Esophagus muscularis mucosa (tissue), 4 donors: ENCODE results near the gene TBKBP1. TPM values are rescaled to one million over a fixed set of nuclear protein-coding genes. Genes with fewer than 3 reads are reported as not detected.

Experiments used
- DNase-seq: peaks from one replicate; pipeline ENCODE4 v3.0.0-alpha.2; 2017; ENCODE audit errors: extremely low spot score
- H3K27ac ChIP-seq, 4 donors: fragments of 200-600 bp; sonication (generic); replicated peaks in 1 of 4; 1 replicate in 3 of 4; 2 replicates in 1 of 4; pipeline ENCODE4 v1.5.1; 2016 to 2019; ENCODE audit warnings: mild to moderate bottlenecking in 1 of 4
- H3K27me3 ChIP-seq, 4 donors: fragments of 200-600 bp; sonication (generic); one replicate each; pipeline versions ENCODE4 v1.5.1 to v1.6.0; 2016 to 2019
- H3K36me3 ChIP-seq, 4 donors: fragments of 200-600 bp; sonication (generic); one replicate each; pipeline ENCODE4 v1.5.1; 2016 to 2019
- H3K4me1 ChIP-seq, 4 donors: fragments of 200-600 bp; sonication (generic); one replicate each; pipeline ENCODE4 v1.5.1; 2016 to 2019
- H3K4me3 ChIP-seq, 4 donors: fragments of 200-600 bp; sonication (generic); 1 replicate in 2 of 4; 2 replicates in 2 of 4; pipeline ENCODE4 v1.5.1; 2016 to 2019; ENCODE audit warnings: mild to moderate bottlenecking in 4 of 4, moderate library complexity in 1 of 4
- H3K9me3 ChIP-seq, 4 donors: fragments of 200-600 bp; sonication (generic); 1 replicate in 3 of 4; 2 replicates in 1 of 4; pipeline ENCODE4 v1.5.1; 2016 to 2019
- CTCF ChIP-seq, 3 experiments: fragments of 200-600 bp in 2 of 3; fragments of 450-650 bp in 1 of 3; sonication (generic) in 2 of 3; IDR thresholded peaks; one replicate each; pipeline ENCODE4 v1.5.1; 2017 to 2019; ENCODE audit warnings: antibody characterized with exemption in 3 of 3, mild to moderate bottlenecking in 2 of 3, moderate library complexity in 1 of 3
- EP300 ChIP-seq: sonication (generic); formaldehyde crosslinking; IDR thresholded peaks from one replicate; pipeline ENCODE4 v1.6.1; 2017; ENCODE audit warnings: antibody characterized with exemption
- POLR2A ChIP-seq: fragments of 450-650 bp; IDR thresholded peaks from one replicate; pipeline ENCODE4 v1.6.1; 2017; ENCODE audit warnings: antibody characterized with exemption, moderate library complexity, mild to moderate bottlenecking, low read depth
- POLR2AphosphoS5 ChIP-seq, 2 donors: sonication (generic); formaldehyde crosslinking; IDR thresholded peaks; one replicate each; pipeline ENCODE4 v1.6.1; 2017; ENCODE audit warnings: antibody characterized with exemption in 2 of 2
- WGBS: methylation state at CpG from one replicate; pipeline ENCODE4 v1.1.5; 2018; 5-methylcytosine and 5-hydroxymethylcytosine counted together
- intact Hi-C: fragments of 100-400 bp; cut with DNase I; formaldehyde crosslinking; loops from one replicate; pipeline ENCODE4 v1.15.1; 2023
- total RNA-seq, 4 donors: library from RNA; depleted of rRNA; stranded (reverse); fragments of >200 nt; gene quantifications; one replicate each; pipeline versions ENCODE4 v1.1.0 to v1.2.1, GENCODE V29; 2016

TBKBP1 gene
- total RNA-seq, 4 donors from 2014 or later: 11.9 to 26.9 (median 21.2) TPM

- Histone ChIP-seq H3K4me1 (peaks cover 16 to 31% (median 26%) of the 10 kb centered on the region in 4 donors), H3K4me3 (no peak overlapping the region), H3K27me3 (peaks cover 0 to 27% (median 3%) of the 10 kb centered on the region in 4 donors), H3K36me3 (peaks cover 3 to 30% (median 26%) of the 10 kb centered on the region in 4 donors), H3K27ac (no peak overlapping the region), H3K9me3 (no peaks in the 10 kb centered on the region)
- TF ChIP-seq CTCF (IDR thresholded peaks at IDR 0.05): no peak
- no peak for TF ChIP-seq EP300
- TF ChIP-seq POLR2A: no peak
- no peak for TF ChIP-seq POLR2AphosphoS5 (IDR thresholded peaks at IDR 0.05)
- 88% methylated on average over 14 of the region's 15 CpGs for WGBS
- DNase-seq: no peak
- intact Hi-C loops: no loop called here
These were observed 17.6 kb downstream of the TBKBP1 start for GRCh38 chr17:47711366-47712099.

GRCh38 chr17:47712330-47713023 is 18.5 kb downstream of the TBKBP1 start:
- 76% methylated on average over 5 of the region's 5 CpGs for WGBS
- Histone ChIP-seq H3K27ac (no peak overlapping the region), H3K27me3 (peaks cover 0 to 33% (median 3%) of the 10 kb centered on the region in 4 donors), H3K36me3 (peaks cover 3 to 30% (median 26%) of the 10 kb centered on the region in 4 donors), H3K4me1 (peaks cover 7 to 21% (median 17%) of the 10 kb centered on the region in 4 donors), H3K4me3 (no peak overlapping the region), H3K9me3 (no peaks in the 10 kb centered on the region)
- intact Hi-C loops: no loop called here
- TF ChIP-seq EP300: no peak
- no peak for TF ChIP-seq CTCF (IDR thresholded peaks at IDR 0.05)
- no peak for TF ChIP-seq POLR2A
- no peak for TF ChIP-seq POLR2AphosphoS5 (IDR thresholded peaks at IDR 0.05)
- DNase-seq: no peak

DNA sequence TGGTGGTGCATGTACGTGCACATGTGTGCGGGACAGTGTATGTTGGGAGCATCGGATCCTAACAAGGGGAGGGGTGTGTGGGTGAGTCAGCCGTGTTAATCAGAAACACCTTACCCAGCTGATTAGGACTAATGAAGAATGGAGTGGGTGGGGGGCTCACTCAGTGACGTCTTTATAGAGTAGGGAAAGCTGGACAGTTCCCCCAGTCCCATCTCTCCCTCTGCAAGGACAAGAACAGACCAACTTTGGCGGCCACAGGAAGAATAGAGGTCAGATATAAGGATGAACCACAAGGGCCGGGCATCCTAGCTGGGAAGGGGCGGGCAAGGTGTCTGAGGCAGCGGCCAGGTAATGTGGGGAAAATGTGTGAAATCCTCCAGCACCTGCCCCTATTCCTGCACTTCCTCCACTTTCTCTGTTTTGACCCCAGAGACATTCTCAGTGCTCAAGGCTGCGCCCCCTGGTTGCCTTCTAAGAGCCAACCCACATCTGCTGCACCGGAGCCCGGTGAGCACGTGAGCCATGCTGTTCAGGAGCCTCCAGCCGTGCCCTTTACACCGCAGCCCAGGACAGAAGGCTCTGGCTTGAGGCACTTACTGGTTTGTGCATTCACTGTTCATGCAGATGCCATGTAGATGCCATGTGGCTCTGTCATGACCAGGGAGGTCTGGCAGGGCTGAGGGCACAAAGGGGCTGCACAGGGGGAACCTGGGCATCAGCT is 20.2 kb downstream of the TBKBP1 start:
- H3K27me3 ChIP-seq: peaks cover 0 to 50% (median 6%) of the 10 kb centered on the region in 4 donors
- intact Hi-C loops: no loop called here
- 52% methylated on average over 15 of the region's 15 CpGs for WGBS
- no peak overlapping the region for H3K4me3 ChIP-seq
- peaks cover 0 to 7% (median 5%) of the 10 kb centered on the region in 4 donors for H3K4me1 ChIP-seq
- no peaks in the 10 kb centered on the region for H3K9me3 ChIP-seq
- H3K36me3 ChIP-seq: peaks cover 3 to 26% (median 23%) of the 10 kb centered on the region in 4 donors
- no peak overlapping the region for H3K27ac ChIP-seq
- no peak for DNase-seq
- TF ChIP-seq EP300: no peak
- no peak for TF ChIP-seq POLR2A
- no peak for TF ChIP-seq POLR2AphosphoS5 (IDR thresholded peaks at IDR 0.05)
- TF ChIP-seq CTCF (IDR thresholded peaks at IDR 0.05): no peak

GRCh38 chr17:47714773-47715396 is 20.9 kb downstream of the TBKBP1 start:
- no peak overlapping the region for H3K4me3 ChIP-seq
- TF ChIP-seq POLR2A: no peak
- no peak for TF ChIP-seq POLR2AphosphoS5 (IDR thresholded peaks at IDR 0.05)
- TF ChIP-seq CTCF (IDR thresholded peaks at IDR 0.05): no peak
- TF ChIP-seq EP300: no peak
- H3K36me3 ChIP-seq: peaks cover 3 to 19% (median 18%) of the 10 kb centered on the region in 4 donors
- WGBS: 79% methylated on average over 6 of the region's 6 CpGs
- DNase-seq: no peak
- no peaks in the 10 kb centered on the region for H3K9me3 ChIP-seq
- intact Hi-C loops: no loop called here
- H3K27ac ChIP-seq: no peak overlapping the region
- no peaks in the 10 kb centered on the region for H3K4me1 ChIP-seq
- peaks cover 0 to 57% (median 6%) of the 10 kb centered on the region in 4 donors for H3K27me3 ChIP-seq
